ENCODE measurements around the gene ATP9B. TPM values are rescaled to one million over a fixed set of nuclear protein-coding genes. Genes with fewer than 3 reads are reported as not detected.

Gene ATP9B
- total RNA-seq, 1 donor from 2014 or later: 52.0 TPM

DNA sequence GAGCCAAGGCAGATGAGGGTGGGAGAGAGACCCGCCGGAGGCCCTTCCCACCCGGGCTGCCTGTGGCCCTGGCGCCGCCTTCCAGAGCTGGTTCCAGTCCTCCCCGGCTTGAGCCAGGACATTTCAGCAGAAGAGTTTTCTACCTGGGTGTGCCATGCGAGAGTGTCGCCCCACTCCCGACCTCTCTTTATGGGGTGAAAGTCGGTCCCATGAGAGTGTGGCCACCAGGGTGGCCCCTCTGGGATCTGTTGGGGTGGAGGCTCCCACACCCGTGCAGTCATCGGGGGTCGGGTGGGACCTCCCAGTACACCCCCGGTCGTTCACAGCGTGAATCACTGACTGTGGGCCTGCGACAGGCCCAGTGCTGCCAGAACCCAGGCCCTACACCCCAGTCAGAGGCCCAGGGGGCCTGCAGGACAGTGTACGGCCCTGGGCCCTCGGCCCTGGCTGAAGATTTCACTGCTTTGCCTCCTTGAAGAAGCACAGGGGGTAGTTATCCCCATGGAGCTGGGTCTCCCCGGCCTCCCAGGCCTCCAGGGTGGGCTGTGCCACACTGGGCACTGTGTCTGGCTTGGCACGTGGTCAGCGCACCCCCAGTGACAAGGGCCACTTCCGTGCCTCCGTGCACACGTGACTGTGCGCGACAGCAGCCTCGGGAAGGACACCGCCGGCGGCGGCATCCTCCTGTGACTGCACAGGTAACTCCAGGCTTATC, 332.5 kb downstream of the ATP9B start:
- Mint-ChIP-seq H3K27ac (no peak overlapping the region), H3K27me3 (ENCODE audit: low read depth) (peaks cover 34% of the 10 kb centered on the region), H3K4me3 (peak overlapping the region; percentile 75), H3K4me1 (peaks cover 38% of the 10 kb centered on the region), H3K36me3 (no peaks in the 10 kb centered on the region), H3K9me3 (no peaks in the 10 kb centered on the region)
- no peak for DNase-seq (ENCODE audit: low spot score in 2 of 2, unreplicated experiment in 2 of 2)
- TF ChIP-seq, protein P1, sequence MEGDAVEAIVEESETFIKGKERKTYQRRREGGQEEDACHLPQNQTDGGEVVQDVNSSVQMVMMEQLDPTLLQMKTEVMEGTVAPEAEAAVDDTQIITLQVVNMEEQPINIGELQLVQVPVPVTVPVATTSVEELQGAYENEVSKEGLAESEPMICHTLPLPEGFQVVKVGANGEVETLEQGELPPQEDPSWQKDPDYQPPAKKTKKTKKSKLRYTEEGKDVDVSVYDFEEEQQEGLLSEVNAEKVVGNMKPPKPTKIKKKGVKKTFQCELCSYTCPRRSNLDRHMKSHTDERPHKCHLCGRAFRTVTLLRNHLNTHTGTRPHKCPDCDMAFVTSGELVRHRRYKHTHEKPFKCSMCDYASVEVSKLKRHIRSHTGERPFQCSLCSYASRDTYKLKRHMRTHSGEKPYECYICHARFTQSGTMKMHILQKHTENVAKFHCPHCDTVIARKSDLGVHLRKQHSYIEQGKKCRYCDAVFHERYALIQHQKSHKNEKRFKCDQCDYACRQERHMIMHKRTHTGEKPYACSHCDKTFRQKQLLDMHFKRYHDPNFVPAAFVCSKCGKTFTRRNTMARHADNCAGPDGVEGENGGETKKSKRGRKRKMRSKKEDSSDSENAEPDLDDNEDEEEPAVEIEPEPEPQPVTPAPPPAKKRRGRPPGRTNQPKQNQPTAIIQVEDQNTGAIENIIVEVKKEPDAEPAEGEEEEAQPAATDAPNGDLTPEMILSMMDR (IDR thresholded peaks at IDR 0.05; ENCODE audit: unreplicated experiment): no peak

DNA sequence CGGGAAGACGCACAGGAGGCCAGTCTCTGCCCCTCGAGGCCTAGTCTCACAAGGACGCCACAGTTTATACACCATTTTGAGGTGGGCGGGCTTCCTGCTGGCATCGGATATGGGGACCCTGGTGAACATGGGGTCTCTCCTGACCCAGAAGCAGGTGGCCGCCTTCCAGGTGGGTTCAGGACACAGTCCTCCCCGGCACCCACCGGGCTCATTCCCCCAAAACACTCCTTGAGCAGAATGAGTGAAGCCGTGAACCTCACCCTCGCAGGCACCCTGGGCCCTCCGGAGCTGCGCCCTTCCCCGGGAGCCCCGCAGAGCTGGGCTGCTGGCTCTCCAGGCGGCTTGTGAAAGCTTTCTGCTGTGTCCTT, 333.0 kb downstream of the ATP9B start:
- no peaks in the 10 kb centered on the region for H3K9me3 Mint-ChIP-seq
- H3K27ac Mint-ChIP-seq: no peak overlapping the region
- peak overlapping the region; percentile 75 for H3K4me3 Mint-ChIP-seq
- TF ChIP-seq, protein P1 (IDR thresholded peaks at IDR 0.05; ENCODE audit: unreplicated experiment): no peak
- H3K4me1 Mint-ChIP-seq: peaks cover 38% of the 10 kb centered on the region
- peaks cover 29% of the 10 kb centered on the region for H3K27me3 Mint-ChIP-seq (ENCODE audit: low read depth)
- no peaks in the 10 kb centered on the region for H3K36me3 Mint-ChIP-seq
- DNase-seq (ENCODE audit: low spot score in 2 of 2, unreplicated experiment in 2 of 2): no peak

DNA sequence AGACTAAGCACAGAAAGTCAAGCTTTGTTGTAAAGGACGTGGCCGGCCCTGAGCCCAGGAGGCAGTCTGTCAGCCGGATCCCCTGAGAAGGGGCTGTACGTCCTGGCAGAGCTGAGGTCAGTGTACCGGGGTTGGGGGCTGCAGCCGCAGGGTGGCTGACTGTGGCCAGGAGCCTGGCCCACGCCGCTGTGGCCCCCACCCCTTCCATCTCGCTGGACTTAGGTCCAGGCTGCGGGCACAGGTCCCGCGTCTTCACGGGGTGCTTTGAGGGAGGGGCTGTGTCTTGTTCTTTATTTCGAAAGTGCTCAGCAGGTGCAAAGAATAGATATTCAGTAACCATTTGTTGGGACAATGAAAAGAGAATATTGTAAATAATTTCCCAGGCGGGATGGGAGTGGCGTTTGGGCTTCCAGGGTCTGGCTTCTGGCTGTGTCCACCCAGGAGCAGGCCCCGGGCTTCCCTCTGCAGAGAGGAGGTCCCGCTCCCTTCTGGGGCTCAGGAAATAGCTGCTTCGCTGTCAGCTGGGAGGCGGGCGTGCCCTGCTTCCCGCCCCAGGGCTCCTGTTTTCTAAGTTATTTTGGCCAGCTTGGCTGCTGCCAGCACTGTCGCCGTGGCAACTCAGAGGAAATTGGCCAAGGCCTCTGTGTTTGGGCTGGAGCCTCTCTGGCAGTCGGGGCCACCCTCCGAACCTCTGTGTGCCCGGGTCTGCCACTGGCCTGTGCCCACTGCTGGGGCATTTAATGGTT, 334.0 kb downstream of the ATP9B start:
- H3K36me3 Mint-ChIP-seq: peaks cover 2% of the 10 kb centered on the region
- H3K4me3 Mint-ChIP-seq: no peak overlapping the region
- H3K4me1 Mint-ChIP-seq: peaks cover 40% of the 10 kb centered on the region
- H3K9me3 Mint-ChIP-seq: no peaks in the 10 kb centered on the region
- no peak overlapping the region for H3K27ac Mint-ChIP-seq
- H3K27me3 Mint-ChIP-seq (ENCODE audit: low read depth): peaks cover 19% of the 10 kb centered on the region
- no peak for DNase-seq (ENCODE audit: low spot score in 2 of 2, unreplicated experiment in 2 of 2)
- TF ChIP-seq, protein P1 (IDR thresholded peaks at IDR 0.05; ENCODE audit: unreplicated experiment): no peak

GRCh38 chr18:79403723-79404566, 334.8 kb downstream of the ATP9B start:
- Mint-ChIP-seq H3K9me3 (no peaks in the 10 kb centered on the region), H3K27ac (no peak overlapping the region), H3K4me1 (peaks cover 38% of the 10 kb centered on the region), H3K27me3 (ENCODE audit: low read depth) (peaks cover 11% of the 10 kb centered on the region), H3K4me3 (no peak overlapping the region), H3K36me3 (peaks cover 2% of the 10 kb centered on the region)
- TF ChIP-seq, protein P1 (IDR thresholded peaks at IDR 0.05; ENCODE audit: unreplicated experiment): no peak
- DNase-seq (ENCODE audit: low spot score in 2 of 2, unreplicated experiment in 2 of 2): no peak

DNA sequence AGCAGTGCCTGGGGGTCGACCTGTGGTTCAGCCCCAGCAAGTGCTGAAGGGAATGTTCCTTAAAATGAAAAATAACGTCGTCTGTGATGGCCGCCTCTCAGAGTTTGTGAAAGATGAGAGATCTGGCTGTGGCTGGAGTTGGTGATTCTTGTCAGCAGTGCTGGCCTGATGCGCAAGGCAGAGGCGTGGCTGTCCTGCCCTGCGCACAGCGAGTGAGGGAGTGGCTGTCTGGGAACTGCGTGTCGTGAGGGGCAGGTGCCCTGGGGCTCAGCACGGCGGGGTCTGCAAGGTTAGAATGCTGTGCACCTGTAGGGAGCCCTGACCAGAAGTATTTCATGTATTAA, 335.3 kb downstream of the ATP9B start:
- Mint-ChIP-seq H3K27me3 (ENCODE audit: low read depth) (peaks cover 6% of the 10 kb centered on the region), H3K4me3 (no peak overlapping the region), H3K4me1 (peaks cover 36% of the 10 kb centered on the region), H3K27ac (no peak overlapping the region), H3K9me3 (no peaks in the 10 kb centered on the region), H3K36me3 (peaks cover 2% of the 10 kb centered on the region)
- TF ChIP-seq, protein P1 (IDR thresholded peaks at IDR 0.05; ENCODE audit: unreplicated experiment): no peak
- no peak for DNase-seq (ENCODE audit: low spot score in 2 of 2, unreplicated experiment in 2 of 2)
